ENCODE measurements around the gene PPM1L.

The PPM1L gene

DNA sequence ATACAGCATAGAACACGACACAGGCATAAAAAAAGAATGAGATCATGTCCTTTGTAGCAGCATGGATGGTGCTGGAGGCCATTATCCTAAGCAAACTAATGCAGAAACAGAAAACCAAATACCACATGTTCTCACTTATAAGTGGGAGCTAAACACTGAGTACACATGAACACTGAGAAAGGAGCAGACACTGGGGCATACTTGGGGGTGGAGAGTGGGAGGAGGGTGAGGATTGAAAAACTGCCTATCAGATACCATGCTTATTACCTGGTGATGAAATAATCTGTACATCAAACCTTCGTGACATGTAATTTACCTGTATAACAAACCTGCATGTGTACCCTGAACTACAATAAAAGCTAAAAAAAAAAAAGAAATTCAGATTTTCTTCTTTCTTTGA lies 100.4 kb downstream of the PPM1L start:
- no peak for DNase-seq (ENCODE audit: low read depth)

DNA sequence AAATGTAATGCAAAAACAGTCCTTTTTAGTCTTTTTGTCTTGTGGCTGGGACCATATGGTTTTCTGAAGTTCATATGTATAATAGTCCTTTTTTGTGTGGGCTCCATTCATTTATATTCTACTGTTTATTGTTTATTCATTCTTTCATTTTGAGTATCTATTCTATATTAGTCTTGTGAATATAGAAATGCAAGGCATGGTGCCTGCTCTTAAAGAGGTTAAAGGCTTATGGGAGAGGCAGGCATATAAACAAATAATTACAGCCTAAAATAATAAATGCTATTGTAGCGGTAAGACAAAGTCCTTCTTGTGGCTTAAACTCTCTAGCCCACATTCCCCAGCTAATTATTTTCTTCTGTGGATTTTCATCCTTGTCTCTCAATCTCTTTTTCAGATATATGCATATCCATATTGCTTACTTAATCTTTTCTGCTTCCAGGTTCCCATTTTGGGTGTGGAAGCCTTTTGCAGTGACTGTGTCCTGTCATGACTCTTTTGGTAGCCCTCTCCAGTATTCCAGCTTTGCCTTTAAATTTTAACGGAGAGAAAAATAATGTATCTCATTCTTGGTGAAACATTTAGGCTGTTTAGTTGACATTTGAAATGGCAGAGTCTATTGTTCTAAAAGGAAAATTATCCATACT lies 101.6 kb downstream of the PPM1L start:
- DNase-seq (ENCODE audit: low read depth), result no peak

DNA sequence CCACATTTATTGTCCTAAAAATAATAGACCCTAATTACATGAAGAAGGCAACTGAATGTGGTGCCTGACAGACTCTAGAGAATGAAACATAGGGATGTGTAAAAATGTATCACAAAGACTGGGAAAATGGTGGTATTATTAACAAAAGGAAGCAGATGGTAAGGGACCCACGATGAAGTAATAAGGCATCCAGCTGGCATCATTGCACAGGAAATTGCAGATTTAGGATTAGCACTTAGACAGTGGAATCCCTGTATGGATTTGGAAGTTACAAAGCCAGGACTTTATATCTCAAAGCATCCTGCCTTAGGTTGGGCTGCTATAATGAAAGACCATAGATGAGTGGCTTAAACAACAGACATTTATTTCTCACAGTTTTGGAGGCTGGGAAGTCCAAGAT lies 104.3 kb downstream of the PPM1L start:
- DNase-seq (ENCODE audit: low read depth), result no peak

DNA sequence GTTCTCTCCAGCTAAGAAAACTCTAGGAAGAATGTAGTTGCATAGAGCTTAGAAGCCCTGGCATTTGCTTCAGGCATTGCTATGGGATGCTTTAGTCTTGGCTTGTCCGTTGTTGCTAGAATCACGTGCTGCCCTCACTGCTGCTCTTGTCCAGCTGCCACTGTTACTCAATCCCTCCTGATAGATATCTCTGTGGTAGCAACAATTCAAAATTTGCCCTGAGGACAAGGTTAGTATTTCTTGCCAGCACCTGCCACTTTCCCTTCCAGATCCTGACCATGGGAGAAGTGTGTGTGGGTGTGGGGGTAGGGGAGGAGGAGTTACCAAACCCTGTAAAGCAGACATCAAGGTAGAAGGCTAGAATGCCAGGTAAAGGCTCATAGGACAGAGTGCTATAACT lies 113.8 kb downstream of the PPM1L start:
- DNase-seq (ENCODE audit: low read depth), result no peak

DNA sequence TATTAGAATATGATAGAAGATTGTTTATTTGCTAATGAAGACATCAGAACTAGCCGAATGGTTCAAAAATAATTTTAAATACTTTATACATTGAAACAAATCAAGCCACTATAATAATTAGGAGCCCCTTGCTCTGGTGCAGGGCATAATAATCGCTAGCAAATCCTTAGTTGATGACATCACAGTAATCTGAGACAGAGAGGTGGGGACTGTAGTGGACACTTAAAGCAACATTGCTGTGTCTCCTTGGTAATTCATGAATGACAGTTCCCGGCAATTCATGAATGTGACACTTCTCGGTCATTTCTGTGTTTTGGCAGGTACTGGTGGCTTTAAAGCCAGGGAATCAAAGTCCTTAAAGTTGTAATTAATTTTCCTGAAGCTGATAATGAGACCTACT lies 114.3 kb downstream of the PPM1L start:
- no peak for DNase-seq (ENCODE audit: low read depth)

DNA sequence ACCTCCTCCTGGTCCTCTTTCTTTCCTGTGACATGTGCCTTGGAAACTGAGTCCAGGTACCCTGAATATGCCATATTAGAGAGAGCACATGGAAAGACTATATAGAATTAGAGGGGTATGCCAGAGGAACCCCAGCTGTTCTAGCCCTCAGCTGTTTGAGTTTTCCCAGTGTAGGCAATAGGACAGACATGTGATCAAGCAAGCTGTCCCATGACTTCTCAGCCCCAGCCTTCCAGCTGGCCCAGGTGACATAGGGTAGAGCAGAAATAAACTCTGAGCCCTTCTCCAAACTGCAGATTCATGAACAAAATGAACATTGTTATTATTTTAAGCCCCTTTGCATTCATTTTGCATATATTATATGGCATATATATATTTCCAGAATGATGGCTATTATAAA lies 118.7 kb downstream of the PPM1L start:
- DNase-seq (ENCODE audit: low read depth), result no peak

DNA sequence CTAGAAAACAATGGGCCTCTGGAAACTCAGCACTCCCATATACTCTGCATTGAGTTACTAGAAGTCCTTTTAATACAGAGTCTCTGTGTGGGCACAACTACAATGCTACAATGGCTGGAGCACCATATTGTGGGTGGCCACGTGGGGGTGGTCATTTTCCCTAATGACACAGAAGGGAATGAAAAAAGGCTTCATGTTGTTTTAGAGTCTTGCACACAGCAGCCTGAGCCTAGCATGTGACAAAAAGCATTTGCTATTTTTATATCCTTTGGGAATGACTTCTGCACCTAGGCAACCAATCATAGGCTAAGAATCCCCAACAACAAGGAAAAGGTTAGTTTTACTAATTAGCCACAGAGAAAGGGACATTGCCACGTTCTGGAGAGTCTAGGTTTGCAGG lies 120.6 kb downstream of the PPM1L start:
- no peak for DNase-seq (ENCODE audit: low read depth)

DNA sequence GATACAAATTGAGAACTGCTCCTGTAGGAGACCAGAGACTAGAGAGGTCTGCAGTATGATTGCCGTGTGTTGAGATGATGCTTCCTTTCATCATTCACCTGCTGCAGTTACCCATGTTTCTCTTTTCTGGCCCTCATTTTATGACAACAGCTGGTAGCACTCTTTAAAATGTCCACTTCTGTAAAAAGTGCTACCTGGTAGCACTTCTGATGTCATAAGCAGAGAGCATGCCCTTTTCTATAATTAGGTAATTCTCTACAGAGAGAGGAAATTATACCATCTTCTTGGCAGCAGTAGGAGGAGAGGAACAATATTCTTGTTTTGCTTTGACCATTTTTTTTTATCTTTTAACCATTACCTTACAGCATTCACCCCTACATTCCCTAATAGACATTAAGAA lies 123.8 kb downstream of the PPM1L start:
- DNase-seq (ENCODE audit: low read depth), result no peak

DNA sequence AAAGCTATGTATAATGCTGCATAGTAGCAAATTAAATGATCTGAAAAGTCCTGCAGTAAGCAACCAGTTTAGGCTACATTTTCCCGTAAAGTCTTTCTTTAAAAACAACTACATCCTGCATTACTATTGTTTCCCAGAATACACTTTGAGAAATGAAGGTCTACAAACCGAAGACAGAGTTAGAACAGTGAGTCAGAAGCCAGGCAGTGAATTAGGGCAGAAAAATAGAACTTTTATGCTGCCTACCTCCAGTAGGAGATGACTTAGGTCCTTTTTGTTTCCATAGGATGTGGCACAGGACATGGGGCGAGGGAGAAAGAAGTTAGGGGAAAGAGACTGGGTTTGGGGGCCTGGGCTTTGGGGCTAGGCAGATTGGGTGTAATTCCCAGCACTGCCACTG lies 127.3 kb downstream of the PPM1L start:
- DNase-seq (ENCODE audit: low read depth), result no peak

DNA sequence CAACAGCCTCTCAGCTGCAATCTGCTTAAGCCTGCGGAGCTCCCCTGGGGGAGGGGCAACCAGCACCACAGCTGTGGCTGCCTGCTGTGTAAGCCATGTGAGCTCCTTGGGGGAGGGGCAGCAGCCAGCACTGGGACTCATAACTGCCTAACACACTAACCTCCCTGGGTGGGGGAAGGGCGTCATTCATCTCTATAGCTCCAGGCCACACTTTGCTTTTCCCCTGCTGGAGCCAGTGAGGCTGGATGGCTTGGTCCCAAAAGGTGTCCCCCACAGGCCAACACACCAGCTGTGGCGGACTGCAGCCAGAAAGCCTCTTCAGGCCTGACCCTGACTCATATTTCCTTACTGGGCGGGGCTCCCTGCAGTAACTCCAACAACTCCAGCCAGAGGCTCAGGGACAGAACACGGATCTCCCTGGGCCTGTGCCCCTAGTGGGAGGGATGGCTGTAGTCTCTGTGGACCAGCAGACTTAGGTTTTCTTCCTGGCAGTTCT lies 129.8 kb downstream of the PPM1L start:
- DNase-seq (ENCODE audit: low read depth), result no peak

DNA sequence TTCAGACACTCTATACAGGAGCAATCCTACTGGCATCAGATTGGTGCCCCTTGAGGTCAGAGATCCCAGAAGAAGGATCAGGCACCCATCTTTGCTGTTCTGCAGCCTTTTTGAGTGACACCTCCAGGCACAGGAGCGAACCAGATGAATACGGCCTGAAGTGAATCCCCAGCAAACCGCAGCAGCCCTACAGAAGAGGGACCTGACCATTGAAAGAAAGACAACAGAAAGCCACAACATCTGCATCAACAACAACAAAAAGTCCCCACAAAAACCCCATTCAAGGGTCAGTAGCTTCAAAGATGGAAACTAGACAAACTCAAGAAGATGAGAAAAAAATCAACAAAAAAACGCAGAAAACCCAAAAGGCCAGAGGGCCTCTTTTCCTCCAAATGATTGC lies 130.4 kb downstream of the PPM1L start:
- DNase-seq (ENCODE audit: low read depth), result no peak

DNA sequence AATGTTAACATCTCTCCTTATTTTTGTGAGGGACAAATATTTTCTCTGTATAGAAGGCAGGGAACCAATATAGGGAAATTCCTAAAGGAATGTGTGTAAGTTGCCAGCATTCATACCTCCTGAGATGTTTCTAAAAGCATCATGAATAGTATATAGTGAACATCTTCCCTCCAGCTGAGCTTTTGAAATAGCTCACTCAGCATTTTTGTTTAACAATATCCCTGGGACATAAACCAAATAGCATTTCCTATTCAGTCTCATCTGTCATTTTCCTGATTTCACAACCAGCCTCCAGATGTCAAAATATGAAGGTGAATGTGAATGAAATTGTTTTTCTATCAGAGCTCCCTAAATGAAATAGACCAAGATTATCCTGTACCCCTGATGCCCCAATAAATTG lies 137.2 kb downstream of the PPM1L start:
- DNase-seq (ENCODE audit: low read depth), result no peak

DNA sequence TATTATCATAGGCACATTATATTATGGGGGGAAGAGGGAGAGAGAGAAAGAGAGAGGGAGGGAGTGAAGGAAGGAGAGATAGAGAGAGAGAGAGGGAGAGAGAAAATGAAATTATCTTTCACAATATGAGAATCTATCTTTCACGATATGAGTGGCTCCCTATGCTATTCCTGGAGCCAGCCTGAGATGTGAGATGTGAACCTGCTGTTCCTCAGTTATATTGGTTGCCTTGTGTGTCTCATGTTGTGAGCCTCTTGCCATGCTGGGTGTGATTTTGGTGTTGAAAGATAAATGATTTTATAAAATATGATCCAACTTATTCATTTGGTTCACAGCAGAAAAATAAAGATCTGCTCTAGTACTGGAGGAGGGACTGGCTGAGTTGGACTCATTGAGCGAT lies 148.7 kb downstream of the PPM1L start:
- DNase-seq (ENCODE audit: low read depth), result no peak

DNA sequence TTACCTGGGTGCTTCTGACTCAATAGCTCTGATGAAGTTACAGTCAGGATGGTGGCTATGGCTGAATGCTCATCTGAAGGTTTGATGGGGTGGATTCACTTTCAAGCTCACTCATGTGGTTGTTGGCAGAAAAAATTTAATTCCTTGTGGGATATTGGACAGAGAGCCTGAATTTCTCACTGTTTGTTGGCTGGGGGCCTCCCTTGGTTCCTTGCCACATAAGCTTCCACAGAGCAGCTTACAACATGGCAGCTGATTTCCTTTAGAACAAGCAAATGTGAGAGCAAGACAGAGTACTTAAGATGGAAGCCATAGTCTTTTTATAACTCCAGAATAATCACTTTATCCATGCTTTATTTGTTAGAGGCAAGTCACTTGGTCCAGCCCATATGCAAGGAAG lies 150.6 kb downstream of the PPM1L start:
- DNase-seq (ENCODE audit: low read depth), result no peak

DNA sequence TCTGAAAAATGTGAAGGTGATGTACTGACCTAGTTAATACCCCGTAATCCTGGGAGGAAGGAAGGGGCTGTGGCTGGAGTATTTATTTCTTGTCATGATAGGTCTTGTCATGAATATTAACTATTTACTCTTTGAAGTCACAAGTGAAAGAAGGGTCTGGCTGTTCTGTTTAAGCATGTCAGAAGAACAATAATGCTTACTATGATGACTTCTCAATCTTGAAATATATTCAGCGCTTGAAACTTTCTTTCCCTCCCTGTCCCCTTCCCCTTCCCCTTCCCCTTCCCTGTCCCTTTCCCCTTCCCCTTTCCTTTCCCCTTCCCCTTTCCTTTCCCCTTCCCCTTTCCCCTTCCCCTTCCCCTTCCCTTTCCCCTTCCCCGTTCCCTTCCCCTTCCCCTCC lies 153.9 kb downstream of the PPM1L start:
- no peak for DNase-seq (ENCODE audit: low read depth)

DNA sequence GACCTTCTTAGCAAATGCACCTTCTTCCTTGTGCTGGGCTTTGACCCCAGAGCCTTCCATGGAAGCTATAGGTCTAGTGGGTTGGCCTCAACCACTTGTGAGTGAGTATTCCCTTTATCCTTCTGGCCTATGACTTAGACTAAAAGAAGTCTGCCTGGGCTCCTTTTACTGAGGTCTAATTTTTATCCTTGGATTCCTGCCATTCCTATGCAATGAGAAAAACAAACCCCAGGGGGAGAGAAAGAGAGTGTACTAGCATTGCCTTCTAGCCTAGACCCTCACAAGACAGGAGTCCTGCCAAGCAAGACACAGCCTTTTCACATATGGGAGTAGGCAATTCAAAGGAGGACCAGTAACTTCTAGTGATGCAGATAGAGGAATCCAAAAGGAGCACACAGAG lies 155.4 kb downstream of the PPM1L start:
- no peak for DNase-seq (ENCODE audit: low read depth)

DNA sequence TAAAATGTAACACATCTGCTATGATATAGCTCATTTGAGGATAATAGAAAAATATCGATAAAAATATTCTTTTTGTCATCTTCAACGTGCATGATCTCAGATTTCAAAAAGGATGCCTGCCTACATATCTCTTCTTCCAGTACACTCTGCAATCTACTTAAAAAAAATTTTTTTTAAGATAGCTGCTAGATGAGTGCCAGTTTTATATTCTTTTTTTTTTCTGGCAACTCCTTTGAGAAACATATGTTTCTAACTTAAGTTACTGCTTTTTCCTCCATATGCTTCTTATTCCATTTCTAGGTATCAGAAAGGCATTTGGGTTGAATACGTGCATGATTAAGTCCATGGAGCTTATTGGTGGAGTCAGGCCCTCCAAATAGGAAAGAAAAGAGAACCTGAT lies 160.4 kb downstream of the PPM1L start:
- DNase-seq (ENCODE audit: low read depth), result no peak

DNA sequence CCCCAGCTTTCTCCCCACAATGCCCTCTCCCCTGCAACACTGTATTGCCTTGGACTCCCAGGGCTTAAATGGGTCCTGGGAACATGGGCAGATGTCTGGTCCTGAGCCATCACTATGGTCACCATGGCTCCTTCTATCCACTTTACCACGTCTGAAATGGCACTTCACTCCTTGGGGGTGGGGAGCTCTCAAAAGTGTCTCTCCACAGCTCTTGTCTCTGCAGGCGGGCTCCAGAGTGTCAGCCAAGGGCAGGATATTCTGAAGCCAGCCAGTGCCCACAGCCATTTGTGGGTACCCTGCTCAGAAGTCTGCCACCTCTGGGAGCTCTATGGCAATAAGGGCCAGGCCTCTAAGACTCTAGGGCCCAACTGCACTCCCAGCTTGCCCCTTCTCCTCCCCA lies 163.9 kb downstream of the PPM1L start:
- DNase-seq (ENCODE audit: low read depth), result no peak

DNA sequence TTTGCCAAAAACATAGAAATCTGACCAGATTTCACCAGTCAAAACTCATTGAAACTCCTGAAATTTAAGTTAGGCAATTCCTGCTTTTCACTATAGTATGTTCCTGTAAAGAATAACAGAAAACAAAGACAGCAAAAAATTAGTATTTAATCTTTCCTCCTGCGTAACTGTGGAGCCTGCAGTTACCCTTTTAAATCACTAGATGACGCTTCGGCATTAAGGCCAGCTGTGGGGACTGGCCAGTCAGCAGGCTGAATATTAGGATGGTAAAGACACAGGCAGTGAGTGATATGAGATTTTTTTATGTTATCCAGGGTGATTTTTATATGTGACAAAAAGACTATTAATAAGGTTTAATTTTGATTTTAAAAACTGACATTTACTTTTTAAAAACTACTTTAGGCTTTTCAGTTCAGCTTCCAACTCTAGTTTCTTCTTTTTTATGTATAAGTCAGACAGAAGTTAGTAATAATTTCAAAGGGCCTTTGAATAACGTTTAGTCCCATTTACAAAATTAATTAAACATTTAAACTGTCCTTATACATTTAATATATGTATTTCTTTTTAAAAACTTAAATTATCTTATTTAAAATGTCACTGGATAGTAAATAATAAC lies 165.1 kb downstream of the PPM1L start:
- no peak for DNase-seq (ENCODE audit: low read depth)

DNA sequence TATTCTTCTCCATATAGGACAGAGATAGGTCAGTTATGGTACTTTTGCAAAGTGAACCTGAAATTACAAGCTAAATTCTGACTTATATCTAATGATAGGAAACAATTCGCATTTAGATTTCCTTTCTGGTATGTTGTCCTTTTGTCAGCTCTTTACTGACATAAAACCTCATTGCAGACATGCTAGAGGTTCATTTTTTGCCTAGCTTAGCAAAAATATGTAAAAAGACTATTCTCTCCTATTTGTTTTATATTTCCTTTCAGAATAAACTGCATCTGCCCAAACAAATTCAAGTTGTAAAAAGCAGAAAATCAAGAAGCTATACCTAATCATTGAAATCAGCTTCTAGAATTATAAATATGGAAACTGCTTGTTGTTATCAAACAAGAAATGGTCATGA lies 168.7 kb downstream of the PPM1L start:
- no peak for DNase-seq (ENCODE audit: low read depth)

DNA sequence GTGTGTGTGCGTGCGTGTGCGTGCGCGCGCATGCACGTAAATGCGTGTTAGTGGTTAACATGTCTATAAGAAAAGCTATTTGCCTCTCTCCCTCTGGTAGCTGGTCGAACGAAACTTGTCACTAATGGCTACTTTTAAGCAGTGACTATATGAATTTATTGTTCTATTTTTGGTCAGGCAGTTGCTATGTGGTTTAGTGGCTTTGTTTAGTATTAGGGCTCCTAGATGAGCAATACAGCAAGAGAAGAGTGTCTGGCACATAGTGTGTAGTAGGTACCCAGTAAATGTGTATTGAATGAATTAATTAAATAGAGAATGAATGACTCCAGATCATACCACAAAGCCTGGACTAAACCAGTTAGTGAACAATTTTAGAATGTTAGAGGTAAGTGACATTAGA lies 171.6 kb downstream of the PPM1L start:
- no peak for DNase-seq (ENCODE audit: low read depth)

DNA sequence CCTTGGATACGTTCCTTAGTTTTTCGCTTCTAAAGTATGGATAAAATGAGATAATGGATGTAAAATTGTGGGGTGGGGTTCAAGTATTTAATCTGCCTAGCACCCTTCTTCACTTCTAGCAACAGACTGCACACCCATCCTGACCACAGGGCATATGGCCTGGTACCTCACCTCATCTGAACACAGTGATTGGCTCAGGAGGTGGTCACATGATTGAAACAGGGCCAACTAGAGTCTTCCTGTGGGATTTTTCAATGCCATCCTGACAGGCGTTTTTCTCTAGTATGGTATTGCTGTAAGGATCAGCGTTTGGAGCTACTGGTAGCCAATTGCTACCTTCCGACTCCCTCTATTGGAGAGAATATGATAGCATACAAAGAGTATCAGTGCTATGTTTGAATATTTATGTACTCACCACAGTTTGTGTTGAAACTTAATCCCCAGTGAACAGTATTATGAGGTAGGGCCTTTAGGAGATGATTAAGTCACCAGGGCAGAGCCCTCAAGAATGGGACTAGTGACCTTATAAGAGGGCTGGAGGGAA lies 172.2 kb downstream of the PPM1L start:
- no peak for DNase-seq (ENCODE audit: low read depth)

DNA sequence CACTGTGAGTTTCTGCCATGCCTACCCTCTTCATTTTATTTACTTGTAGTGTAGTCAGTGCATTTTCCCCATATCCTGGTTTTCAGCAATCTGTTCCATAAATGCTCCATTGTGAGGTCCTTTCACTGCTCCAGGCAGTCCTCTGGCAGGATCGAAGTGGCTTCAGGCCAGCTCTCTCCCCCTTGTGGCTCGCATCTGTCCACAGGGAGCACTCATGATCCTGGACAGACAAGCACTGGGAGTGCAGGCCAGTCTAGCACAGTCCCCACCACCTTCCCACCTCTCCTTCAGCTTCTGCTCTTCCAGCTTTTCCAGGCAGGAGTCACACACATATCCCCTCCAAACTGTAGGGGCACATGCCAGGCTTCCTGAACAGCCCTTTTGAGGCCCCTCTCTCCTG lies 173.6 kb downstream of the PPM1L start:
- no peak for DNase-seq (ENCODE audit: low read depth)

DNA sequence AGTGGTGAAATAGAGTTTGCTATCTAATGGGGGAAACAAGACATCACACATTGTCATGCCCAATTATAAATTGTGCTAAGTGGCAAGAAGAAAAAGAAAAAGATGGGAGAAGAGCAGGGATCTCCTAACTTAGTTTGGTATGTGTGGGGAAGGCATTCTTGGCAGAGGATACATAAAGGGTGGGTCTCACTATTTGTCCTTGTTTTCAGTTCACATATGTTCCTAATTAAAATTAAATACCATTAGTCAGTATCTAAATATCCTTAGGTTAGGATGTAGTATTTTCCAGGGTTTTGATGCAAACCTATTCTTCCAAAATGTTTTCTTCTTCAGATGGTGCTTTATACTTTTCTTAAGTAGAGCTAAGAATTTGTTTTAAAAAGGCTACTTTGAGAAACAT lies 175.4 kb downstream of the PPM1L start:
- DNase-seq (ENCODE audit: low read depth), result no peak

All from activated T-helper 9 cell treated with anti-CD3 and anti-CD28 coated beads, Interleukin-2, amount 50 U/mL, for 16 hours (primary cell).